ENCODE results near the gene SUV39H1. TPM values are rescaled to one million over a fixed set of nuclear protein-coding genes. Genes with fewer than 3 reads are reported as not detected.

Gene SUV39H1
- polyA plus RNA-seq, 1 of the 3 experiments (the other 2 are of a cell fraction): 8.5 TPM

- no peak for TF ChIP-seq REST (IDR thresholded peaks at IDR 0.05; ENCODE audit: low read depth, low read length)
- TF ChIP-seq PBX3 (IDR thresholded peaks at IDR 0.05): no peak
- no peak for TF ChIP-seq EZH2phosphoT487 (IDR thresholded peaks at IDR 0.05; ENCODE audit: borderline replicate concordance, low read depth)
- TF ChIP-seq FOXM1 (IDR thresholded peaks at IDR 0.05; ENCODE audit: low read depth): no peak
These were observed 13.0 kb upstream of the SUV39H1 start, which contains the start of gene WAS (continued) for GRCh38 chrX:48683411-48683982.

- H3K4me2 ChIP-seq: no peak overlapping the region
- no peak overlapping the region for H3K4me3 ChIP-seq (ENCODE audit: low read depth in 2 of 2, low read length in 1 of 2)
- no peaks in the 10 kb centered on the region for H3K9me3 ChIP-seq
- TF ChIP-seq RAD21 (IDR thresholded peaks at IDR 0.05; ENCODE audit: low read length): no peak
- no peak for TF ChIP-seq ZBTB33 (IDR thresholded peaks at IDR 0.05; ENCODE audit: borderline replicate concordance, low read depth)
- TF ChIP-seq MEF2A (IDR thresholded peaks at IDR 0.05; ENCODE audit: borderline replicate concordance, low read depth): no peak
- TF ChIP-seq JUND (IDR thresholded peaks at IDR 0.05): no peak
- TF ChIP-seq YY1 (IDR thresholded peaks at IDR 0.05; ENCODE audit: low read depth): no peak
- no peak for TF ChIP-seq EP300 (IDR thresholded peaks at IDR 0.05; ENCODE audit: borderline replicate concordance in 1 of 2, low read depth in 1 of 2, low read length in 1 of 2)
- TF ChIP-seq MAX (IDR thresholded peaks at IDR 0.05; ENCODE audit: low read depth): no peak
- peaks cover 31% of the 10 kb centered on the region for H3K27me3 ChIP-seq (ENCODE audit: insufficient read depth)
- H3K36me3 ChIP-seq (replicated peaks in 1 of 2; ENCODE audit: control insufficient read depth in 1 of 2, insufficient read depth in 2 of 2, low read length in 1 of 2): no peaks in the 10 kb centered on the region
- no peak overlapping the region for H3K27ac ChIP-seq (ENCODE audit: low read depth in 2 of 2, low read length in 1 of 2)
- POLR2A ChIA-PET: no interaction called here
- CTCF ChIA-PET: no interaction called here
- H4K20me1 ChIP-seq (ENCODE audit: insufficient read depth): no peaks in the 10 kb centered on the region
- 7% methylated on average over 6 of the region's 7 CpGs for WGBS (ENCODE audit: low lambda C conversion rate)
- no peak overlapping the region for H3K9ac ChIP-seq
- no peak overlapping the region for H2AFZ ChIP-seq (ENCODE audit: low read depth)
- no peaks in the 10 kb centered on the region for H3K4me1 ChIP-seq (ENCODE audit: control insufficient read depth in 1 of 2, insufficient read depth in 2 of 2, low read depth in 1 of 2, low read length in 1 of 2)
- no peaks in the 10 kb centered on the region for H3K79me2 ChIP-seq (ENCODE audit: insufficient read depth)
- DNase-seq: no peak
- no peaks in the 10 kb centered on the region for H3K9me2 ChIP-seq
- no peaks in the 10 kb centered on the region for H3F3A ChIP-seq (replicated peaks; ENCODE audit: insufficient read depth)
These were observed 12.4 kb upstream of the SUV39H1 start for GRCh38 chrX:48684134-48684533.

Measured in SK-N-SH (cell line).